ENCODE results near the gene OSBPL2. TPM values are rescaled to one million over a fixed set of nuclear protein-coding genes. Genes with fewer than 3 reads are reported as not detected.

OSBPL2 gene
- total RNA-seq, 2 experiments from 2014 or later: 23.6 to 24.3 TPM

DNA sequence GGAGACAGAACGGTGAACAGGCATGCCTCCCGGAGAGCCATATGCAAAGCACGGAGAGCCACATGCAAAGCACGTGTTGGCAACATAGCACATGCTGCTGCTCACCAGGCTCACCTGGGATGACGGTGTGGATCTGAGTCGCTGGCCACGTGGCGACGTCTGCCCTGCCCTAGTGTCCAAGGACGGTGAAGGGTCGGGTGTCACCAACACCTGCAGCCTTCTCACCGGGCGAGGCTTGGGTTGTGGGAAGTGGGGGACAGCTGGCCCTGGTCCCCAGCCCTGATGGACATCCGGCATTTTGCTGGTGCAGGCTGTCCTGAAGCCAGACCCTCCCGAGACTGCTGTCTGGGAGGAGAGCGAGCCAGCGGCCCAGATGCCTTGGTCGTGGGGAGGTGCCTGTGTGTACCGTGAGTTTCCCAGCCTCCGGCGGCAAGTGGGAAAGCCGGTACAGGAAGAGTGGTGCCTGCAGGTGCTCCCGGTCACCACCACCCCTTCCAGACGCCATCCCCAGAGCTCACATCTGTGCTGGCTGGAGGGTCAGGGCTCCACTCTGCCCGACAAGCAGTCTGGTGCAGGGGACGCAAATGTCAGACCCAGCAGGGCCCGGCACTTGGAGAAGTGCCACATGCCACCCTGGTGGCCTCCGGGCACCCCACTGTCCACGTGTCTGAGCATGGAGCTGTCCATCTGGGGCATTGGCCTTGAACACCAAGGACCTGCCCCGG, 58.6 kb downstream of the OSBPL2 start:
- ChIA-PET CTCF (no interaction called here), POLR2A (no interaction called here)
- Mint-ChIP-seq H3K27me3 (no peaks in the 10 kb centered on the region), H3K9me3 (no peaks in the 10 kb centered on the region), H3K4me3 (no peak overlapping the region), H3K4me1 (ENCODE audit: low read depth) (peaks cover 6% of the 10 kb centered on the region), H3K36me3 (ENCODE audit: low read depth) (peaks cover 3% of the 10 kb centered on the region), H3K27ac (no peak overlapping the region)
- intact Hi-C loops (cut with micrococcal nuclease): no loop called here
- DNase-seq (no peak), ATAC-seq (no peak)
- TF ChIP-seq CTCF (IDR thresholded peaks at IDR 0.05): no peak

DNA sequence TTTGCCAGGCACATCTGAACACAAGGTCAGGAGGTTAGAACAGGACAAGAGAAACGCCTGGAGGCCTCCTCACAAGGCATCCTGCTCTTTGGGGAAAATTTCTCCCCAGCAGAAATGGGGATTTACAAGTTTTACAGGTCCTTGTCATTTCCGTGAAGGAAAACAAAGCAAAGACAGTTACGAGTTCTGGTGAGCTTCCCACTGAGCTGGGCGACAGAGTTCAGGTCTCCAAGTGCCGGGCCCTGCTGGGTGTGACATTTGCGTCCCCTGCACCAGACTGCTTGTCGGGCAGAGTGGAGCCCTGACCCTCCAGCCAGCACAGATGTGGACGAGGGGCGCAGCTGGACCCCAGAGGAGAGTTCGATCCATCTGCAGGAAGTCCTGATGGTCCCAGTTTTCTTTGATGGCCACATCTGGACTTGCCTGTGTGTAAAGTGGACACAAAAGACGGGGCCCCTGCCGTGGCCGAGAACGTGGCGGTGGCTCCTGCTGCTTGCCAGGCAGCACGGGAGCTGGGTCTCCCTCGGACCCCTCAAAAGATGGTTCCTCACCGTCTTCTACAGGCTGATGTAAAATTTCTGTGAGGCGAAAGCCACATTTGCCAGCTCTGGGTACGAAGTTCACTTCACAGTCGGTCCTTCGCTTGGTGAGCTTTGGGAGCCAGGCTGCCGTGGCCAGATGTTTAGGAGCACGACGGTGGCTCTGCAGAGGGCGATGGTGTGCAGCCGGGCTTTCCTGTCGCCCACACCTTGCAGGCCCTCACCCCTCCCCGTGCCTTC, 59.3 kb downstream of the OSBPL2 start:
- ChIA-PET CTCF (no interaction called here), POLR2A (no interaction called here)
- DNase-seq (no peak), ATAC-seq (no peak)
- Mint-ChIP-seq H3K27me3 (no peaks in the 10 kb centered on the region), H3K9me3 (no peaks in the 10 kb centered on the region), H3K27ac (no peak overlapping the region), H3K4me3 (no peak overlapping the region), H3K36me3 (ENCODE audit: low read depth) (peaks cover 3% of the 10 kb centered on the region), H3K4me1 (ENCODE audit: low read depth) (peaks cover 4% of the 10 kb centered on the region)
- intact Hi-C loops (cut with micrococcal nuclease): no loop called here
- TF ChIP-seq CTCF (IDR thresholded peaks at IDR 0.05): no peak

- POLR2A ChIA-PET: no interaction called here
- H3K27me3 Mint-ChIP-seq: no peaks in the 10 kb centered on the region
- no peak overlapping the region for H3K27ac Mint-ChIP-seq
- intact Hi-C loops (cut with micrococcal nuclease): no loop called here
- no peak for TF ChIP-seq CTCF (IDR thresholded peaks at IDR 0.05)
- CTCF ChIA-PET: no interaction called here
- H3K4me1 Mint-ChIP-seq (ENCODE audit: low read depth): peaks cover 4% of the 10 kb centered on the region
- H3K4me3 Mint-ChIP-seq: no peak overlapping the region
- ATAC-seq: no peak
- no peaks in the 10 kb centered on the region for H3K9me3 Mint-ChIP-seq
- no peak for DNase-seq
- peaks cover 7% of the 10 kb centered on the region for H3K36me3 Mint-ChIP-seq (ENCODE audit: low read depth)
Measured at GRCh38 chr20:62298577-62299249, 60.4 kb downstream of the OSBPL2 start.

DNA sequence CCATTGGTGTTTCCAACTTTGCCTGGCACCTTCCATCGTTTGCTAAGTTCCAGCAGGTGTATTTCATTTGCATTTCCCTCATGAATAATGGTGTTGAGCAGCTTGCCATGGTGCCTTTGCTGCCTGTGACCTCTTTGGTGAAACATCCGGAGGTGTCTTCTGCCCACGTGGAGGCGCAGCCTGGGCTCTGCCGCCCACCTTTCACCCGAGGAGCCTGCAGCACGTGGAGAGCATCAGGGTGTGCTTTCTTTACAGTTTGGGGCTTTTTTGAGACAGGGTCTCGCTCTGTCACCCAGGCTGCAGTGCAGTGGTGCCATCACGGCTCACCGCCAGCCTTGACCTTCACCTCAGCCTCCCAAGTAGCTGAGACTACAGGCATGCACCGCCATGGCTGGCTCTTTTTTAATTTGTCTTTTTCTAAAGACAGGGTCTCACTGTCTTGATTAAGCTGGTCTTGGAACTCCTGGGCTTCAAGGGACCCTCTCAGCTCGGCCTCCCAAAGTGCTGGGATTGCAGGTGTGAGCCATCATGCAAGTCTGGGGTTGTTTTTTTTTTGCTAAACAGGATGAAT, 61.4 kb downstream of the OSBPL2 start:
- intact Hi-C loops (cut with micrococcal nuclease): loop anchor here (2.0 kb wide), 1 partner anchor 83 kb away; no protein-coding TSS in a partner anchor
- no peaks in the 10 kb centered on the region for H3K27me3 Mint-ChIP-seq
- POLR2A ChIA-PET: no interaction called here

More for the DNA sequence above, 61.4 kb downstream of the OSBPL2 start:
- peaks cover 14% of the 10 kb centered on the region for H3K36me3 Mint-ChIP-seq (ENCODE audit: low read depth)
- TF ChIP-seq CTCF (IDR thresholded peaks at IDR 0.05): no peak
- H3K4me1 Mint-ChIP-seq (ENCODE audit: low read depth): peaks cover 14% of the 10 kb centered on the region
- CTCF ChIA-PET: interaction anchor here (1.9 kb wide), 1 partner anchor 83 kb away, joined by 16 read pairs; no protein-coding TSS in a partner anchor
- ATAC-seq (no peak), DNase-seq (no peak)
- no peaks in the 10 kb centered on the region for H3K9me3 Mint-ChIP-seq
- H3K4me3 Mint-ChIP-seq: no peak overlapping the region
- H3K27ac Mint-ChIP-seq: no peak overlapping the region

Data from activated CD8-positive, alpha-beta T cell treated with anti-CD3 and anti-CD28 coated beads for 36 hours (primary cell).